ENCODE data around the gene HP. TPM values are rescaled to one million over a fixed set of nuclear protein-coding genes. Genes with fewer than 3 reads are reported as not detected.

The HP gene
- total and polyA plus RNA-seq, 10 of the 15 experiments (the other 5 are each of a cell fraction or from before 2014, with no cell fraction given) = 10.8 TPM; not detected in 9

DNA sequence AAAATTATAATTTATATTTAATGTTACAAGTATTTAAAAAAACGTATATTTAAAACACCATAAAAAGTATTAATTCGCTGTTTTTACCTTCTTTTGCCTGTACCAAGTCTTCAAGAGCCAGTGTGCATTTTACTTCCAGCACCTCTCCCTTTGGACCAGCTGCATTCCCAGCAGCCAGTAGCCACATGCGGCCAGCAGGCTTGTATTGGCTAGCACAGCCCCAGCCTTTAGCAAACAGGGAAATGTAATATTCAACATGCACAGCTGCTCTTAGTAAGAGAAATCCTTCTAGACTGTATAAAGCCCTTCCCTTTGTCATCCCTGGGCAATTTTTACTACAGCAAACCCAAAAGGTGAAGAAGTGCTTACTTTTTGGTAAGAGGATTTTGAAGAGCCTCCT is 39.2 kb upstream of the HP start:
- no peak for ATAC-seq
- 76% methylated on average over 3 of the region's 3 CpGs for WGBS (ENCODE audit: insufficient coverage, insufficient replicate concordance, low lambda C conversion rate, missing lambda C conversion rate)
- H3K9me3 ChIP-seq (replicated peaks; ENCODE audit: control insufficient read depth, insufficient read depth, low read length) = no peaks in the 10 kb centered on the region
- POLR2A ChIA-PET = no interaction called here
- no peaks in the 10 kb centered on the region for H4K20me1 ChIP-seq (ENCODE audit: control insufficient read depth, insufficient read depth)
- no peaks in the 10 kb centered on the region for H3K79me2 ChIP-seq (ENCODE audit: control insufficient read depth, insufficient read depth, low read length)
- H3K27me3 ChIP-seq (replicated peaks in 1 of 2; ENCODE audit: control insufficient read depth in 2 of 2, insufficient read depth in 2 of 2, low read length in 1 of 2) = no peaks in the 10 kb centered on the region
- H2AFZ ChIP-seq (ENCODE audit: control insufficient read depth, low read depth, low read length) = no peak overlapping the region
- in situ Hi-C loops (cut with MboI) = no loop called here
- RAD21 ChIA-PET (ENCODE audit: unreplicated experiment) = no interaction called here
- H3K4me2 ChIP-seq (ENCODE audit: control insufficient read depth, insufficient read depth) = no peak overlapping the region
- FAIRE-seq = no peak
- SMC1A ChIA-PET (ENCODE audit: uncharacterized antibody, unreplicated experiment) = no interaction called here
- BruUV-seq (replicated peaks) = no TSS peak
- no peak for DNase-seq (ENCODE audit: low read depth, low spot score)
- intact Hi-C loops (cut with micrococcal nuclease; ENCODE audit: unreplicated experiment) = no loop called here
- TF ChIP-seq CBFB (IDR thresholded peaks at IDR 0.05; ENCODE audit: low read depth) = no peak
- TF ChIP-seq, protein P1, sequence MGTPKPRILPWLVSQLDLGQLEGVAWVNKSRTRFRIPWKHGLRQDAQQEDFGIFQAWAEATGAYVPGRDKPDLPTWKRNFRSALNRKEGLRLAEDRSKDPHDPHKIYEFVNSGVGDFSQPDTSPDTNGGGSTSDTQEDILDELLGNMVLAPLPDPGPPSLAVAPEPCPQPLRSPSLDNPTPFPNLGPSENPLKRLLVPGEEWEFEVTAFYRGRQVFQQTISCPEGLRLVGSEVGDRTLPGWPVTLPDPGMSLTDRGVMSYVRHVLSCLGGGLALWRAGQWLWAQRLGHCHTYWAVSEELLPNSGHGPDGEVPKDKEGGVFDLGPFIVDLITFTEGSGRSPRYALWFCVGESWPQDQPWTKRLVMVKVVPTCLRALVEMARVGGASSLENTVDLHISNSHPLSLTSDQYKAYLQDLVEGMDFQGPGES (IDR thresholded peaks at IDR 0.05) = no peak
- TF ChIP-seq BACH1 (IDR thresholded peaks at IDR 0.05; ENCODE audit: borderline replicate concordance) = no peak
- TF ChIP-seq BMI1 (IDR thresholded peaks at IDR 0.05; ENCODE audit: borderline replicate concordance) = no peak
- TF ChIP-seq KDM1A (IDR thresholded peaks at IDR 0.05; ENCODE audit: borderline replicate concordance) = no peak
- TF ChIP-seq, protein P2, sequence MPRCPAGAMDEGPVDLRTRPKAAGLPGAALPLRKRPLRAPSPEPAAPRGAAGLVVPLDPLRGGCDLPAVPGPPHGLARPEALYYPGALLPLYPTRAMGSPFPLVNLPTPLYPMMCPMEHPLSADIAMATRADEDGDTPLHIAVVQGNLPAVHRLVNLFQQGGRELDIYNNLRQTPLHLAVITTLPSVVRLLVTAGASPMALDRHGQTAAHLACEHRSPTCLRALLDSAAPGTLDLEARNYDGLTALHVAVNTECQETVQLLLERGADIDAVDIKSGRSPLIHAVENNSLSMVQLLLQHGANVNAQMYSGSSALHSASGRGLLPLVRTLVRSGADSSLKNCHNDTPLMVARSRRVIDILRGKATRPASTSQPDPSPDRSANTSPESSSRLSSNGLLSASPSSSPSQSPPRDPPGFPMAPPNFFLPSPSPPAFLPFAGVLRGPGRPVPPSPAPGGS (IDR thresholded peaks at IDR 0.05; ENCODE audit: borderline replicate concordance, insufficient read depth, low read depth, low read length, poor library complexity, severe bottlenecking) = no peak
- TF ChIP-seq SPI1 (IDR thresholded peaks at IDR 0.05; ENCODE audit: borderline replicate concordance, insufficient read depth, low read depth, low read length) = no peak
- TF ChIP-seq NFYB (IDR thresholded peaks at IDR 0.05; ENCODE audit: insufficient read depth, low read depth, low read length) = no peak
- no peak for TF ChIP-seq POLR2AphosphoS2 (IDR thresholded peaks at IDR 0.05; ENCODE audit: low read depth, low read length)
- TF ChIP-seq, protein P3, sequence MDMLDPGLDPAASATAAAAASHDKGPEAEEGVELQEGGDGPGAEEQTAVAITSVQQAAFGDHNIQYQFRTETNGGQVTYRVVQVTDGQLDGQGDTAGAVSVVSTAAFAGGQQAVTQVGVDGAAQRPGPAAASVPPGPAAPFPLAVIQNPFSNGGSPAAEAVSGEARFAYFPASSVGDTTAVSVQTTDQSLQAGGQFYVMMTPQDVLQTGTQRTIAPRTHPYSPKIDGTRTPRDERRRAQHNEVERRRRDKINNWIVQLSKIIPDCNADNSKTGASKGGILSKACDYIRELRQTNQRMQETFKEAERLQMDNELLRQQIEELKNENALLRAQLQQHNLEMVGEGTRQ (IDR thresholded peaks at IDR 0.05; ENCODE audit: borderline replicate concordance, low read depth, low read length) = no peak
- TF ChIP-seq ZNF622 (IDR thresholded peaks at IDR 0.05) = no peak
- TF ChIP-seq, protein P4, sequence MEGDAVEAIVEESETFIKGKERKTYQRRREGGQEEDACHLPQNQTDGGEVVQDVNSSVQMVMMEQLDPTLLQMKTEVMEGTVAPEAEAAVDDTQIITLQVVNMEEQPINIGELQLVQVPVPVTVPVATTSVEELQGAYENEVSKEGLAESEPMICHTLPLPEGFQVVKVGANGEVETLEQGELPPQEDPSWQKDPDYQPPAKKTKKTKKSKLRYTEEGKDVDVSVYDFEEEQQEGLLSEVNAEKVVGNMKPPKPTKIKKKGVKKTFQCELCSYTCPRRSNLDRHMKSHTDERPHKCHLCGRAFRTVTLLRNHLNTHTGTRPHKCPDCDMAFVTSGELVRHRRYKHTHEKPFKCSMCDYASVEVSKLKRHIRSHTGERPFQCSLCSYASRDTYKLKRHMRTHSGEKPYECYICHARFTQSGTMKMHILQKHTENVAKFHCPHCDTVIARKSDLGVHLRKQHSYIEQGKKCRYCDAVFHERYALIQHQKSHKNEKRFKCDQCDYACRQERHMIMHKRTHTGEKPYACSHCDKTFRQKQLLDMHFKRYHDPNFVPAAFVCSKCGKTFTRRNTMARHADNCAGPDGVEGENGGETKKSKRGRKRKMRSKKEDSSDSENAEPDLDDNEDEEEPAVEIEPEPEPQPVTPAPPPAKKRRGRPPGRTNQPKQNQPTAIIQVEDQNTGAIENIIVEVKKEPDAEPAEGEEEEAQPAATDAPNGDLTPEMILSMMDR (IDR thresholded peaks at IDR 0.05 in 2 of 3, conservative IDR thresholded peaks at IDR 0.05 in 1 of 3; ENCODE audit: control insufficient read depth in 2 of 3, extremely low read depth in 1 of 3, insufficient read depth in 1 of 3, low read depth in 3 of 3, low read length in 3 of 3) = no peak
- TF ChIP-seq JUND (IDR thresholded peaks at IDR 0.05; ENCODE audit: low read depth, low read length) = no peak
- no peak for TF ChIP-seq ZSCAN29 (IDR thresholded peaks at IDR 0.05)
- TF ChIP-seq NFIC (IDR thresholded peaks at IDR 0.05; ENCODE audit: low read depth, low read length) = no peak
- no peak for TF ChIP-seq BHLHE40 (IDR thresholded peaks at IDR 0.05; ENCODE audit: borderline replicate concordance in 1 of 2, low read depth in 2 of 2, low read length in 1 of 2)
- no peak overlapping the region for H3K27ac ChIP-seq (ENCODE audit: control insufficient read depth, insufficient read depth)
- CTCF ChIA-PET = no interaction called here
- H3K9ac ChIP-seq (ENCODE audit: control insufficient read depth, insufficient read depth, low read length) = no peak overlapping the region
- H3K36me3 ChIP-seq (ENCODE audit: control insufficient read depth in 2 of 2, insufficient read depth in 2 of 2, low read length in 1 of 2) = peaks cover 3 to 8% of the 10 kb centered on the region in 2 experiments
- 0 out of 2 replicates have a peak, but pooled peaks cover 4% of the 10 kb centered on the region for H3K4me1 ChIP-seq (ENCODE audit: control insufficient read depth, insufficient read depth, low read length)
- no peak overlapping the region for H3K4me3 ChIP-seq

Data from GM12878 (cell line).